ENCODE measurements around the gene EID2.

Gene EID2, protein sequence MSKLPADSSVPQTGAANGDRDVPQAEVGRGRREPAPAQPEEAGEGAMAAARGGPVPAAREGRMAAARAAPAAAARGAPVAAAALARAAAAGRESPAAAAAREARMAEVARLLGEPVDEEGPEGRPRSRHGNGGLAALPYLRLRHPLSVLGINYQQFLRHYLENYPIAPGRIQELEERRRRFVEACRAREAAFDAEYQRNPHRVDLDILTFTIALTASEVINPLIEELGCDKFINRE

DNA sequence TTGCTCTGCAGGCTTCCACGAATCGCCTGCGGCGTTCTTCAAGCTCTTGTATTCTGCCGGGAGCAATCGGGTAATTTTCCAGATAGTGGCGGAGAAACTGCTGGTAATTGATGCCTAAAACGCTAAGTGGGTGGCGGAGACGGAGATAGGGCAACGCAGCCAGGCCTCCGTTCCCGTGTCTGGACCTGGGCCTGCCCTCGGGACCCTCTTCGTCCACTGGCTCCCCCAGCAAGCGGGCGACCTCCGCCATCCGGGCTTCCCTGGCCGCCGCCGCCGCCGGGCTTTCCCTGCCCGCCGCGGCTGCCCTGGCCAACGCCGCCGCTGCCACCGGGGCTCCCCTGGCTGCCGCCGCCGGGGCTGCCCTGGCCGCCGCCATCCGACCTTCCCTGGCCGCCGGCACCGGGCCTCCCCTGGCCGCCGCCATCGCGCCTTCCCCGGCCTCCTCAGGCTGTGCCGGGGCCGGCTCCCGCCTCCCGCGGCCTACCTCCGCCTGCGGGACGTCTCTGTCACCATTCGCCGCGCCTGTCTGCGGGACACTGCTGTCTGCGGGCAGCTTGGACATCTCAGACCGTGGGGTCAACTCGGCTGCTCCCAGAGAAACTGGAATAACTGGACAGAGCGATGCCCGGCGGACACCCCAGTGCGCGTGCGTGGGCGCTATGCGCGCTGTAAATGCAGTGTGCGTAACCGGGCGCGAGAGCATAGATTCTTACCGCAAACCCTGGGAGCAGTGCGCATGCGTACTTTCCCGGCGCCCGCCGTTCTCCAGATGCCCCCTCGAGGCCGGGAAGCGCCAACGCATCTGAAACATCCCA lies at the start of gene EID2:
Gene EID2, minus strand, starts transcription at position 644 of the 815 bp plus-strand sequence. Its CDS starts 82 bp downstream, at position 562.
- DNase-seq: peak; percentile 91

DNA sequence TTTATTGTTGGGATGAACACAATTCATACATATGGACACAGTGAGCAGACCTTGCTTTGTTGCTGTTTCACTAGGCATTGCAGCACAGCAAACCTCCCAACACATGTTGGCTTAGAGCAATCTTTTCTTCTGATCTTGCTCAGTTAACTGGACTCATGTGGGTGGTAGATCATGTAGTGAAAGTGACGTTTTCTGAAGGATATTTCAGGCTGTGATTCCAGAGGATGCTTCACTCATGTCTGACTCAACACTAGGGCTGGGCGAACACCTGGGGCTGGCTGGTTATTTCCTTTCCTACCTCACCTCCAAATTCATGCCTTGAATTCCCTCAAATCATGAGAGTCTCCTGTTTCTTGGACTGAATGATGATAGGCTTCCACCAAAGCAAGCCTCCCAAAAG lies 48.1 kb upstream of the EID2 start:
- no peak for DNase-seq

DNA sequence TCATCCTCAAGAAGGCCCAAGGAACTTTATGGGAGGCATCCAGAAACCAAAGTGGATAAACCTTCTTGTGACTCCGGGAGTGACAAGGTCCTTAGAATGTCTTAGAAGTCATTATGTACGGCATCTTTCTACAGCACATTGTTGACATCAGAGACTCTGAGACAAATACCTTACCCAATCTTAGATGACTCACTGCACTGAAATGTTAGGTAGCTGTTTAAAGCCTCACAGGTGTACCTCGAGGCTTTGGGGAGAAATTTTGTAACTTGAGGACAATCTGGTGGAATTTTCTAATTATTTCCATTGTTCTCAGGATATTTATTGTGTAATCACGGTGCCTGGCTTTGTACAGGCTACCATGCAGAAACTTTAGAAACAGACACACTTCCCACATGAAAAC lies 47.5 kb upstream of the EID2 start:
- DNase-seq: no peak

DNA sequence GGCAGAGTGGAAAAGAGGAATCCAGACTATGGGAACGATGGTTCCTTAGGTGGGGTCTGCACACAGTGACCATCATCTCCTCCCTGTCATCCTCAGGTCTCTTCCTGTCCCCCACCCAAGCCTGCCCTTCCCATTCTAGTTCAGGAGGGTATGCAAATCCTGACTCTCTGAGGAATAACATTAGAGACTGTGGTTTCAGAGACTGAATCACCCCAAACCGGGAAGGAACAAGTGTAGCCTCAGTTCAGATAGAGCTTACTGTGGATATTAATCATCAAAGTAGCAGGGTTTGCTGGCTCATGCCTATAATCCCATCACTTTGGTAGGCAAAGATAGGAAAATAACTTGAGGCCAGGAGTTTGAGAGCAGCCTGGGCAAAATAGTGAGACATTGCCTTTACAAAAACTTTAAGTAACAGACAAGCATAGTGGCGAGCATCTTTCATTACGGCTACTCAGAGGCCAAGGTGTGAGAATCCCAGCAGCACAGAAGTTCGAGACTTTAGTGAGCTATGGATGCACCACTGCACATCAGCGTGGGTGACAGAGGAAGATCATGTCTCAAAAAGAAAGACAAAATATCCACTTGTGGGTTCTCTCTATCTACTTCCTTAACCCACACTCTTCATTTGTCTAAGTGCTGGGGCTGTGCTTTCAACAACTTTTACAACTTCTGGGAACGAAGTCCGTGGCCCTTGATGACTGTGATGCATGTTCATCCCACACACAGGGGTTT lies 43.1 kb upstream of the EID2 start:
- no peak for DNase-seq

DNA sequence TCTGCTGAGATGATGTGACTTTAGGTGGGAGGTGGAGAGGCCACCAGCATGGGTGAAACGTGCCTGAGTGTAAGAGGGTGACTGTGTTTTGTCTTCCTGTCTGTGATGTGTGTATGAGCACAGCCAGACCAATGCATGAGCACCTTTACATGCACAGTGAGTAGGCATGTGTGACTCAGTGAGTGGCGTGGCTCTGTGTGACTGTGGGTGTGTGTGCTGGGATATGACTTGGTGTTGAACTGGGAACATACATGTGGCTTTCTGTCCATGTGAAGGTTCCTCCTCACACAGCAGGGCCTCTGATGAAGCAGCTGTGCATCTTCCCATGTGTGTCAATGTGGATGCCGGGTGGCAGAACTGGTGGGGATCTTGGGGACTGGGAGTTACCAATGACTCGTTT lies 42.5 kb upstream of the EID2 start:
- DNase-seq: no peak

DNA sequence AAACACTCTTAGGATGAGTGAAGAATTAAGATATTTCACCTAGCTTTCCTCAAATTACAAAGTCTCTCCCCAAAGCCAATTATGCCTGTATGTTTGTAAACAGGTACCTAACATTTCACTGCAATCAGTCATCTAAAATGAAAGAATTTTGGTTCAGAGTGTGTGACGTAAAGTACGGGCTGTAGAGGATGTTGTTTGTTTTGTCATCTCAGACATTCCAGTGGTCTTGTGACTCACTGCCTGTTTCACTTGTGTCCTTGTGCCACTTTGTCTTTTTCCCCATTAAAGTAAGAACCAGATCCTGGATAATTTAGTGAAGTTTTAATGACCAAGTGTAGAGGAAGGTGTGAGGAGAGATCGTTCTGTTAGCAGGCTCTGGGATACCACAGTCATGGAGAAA lies 28.6 kb upstream of the EID2 start:
- peak; percentile 53 for DNase-seq

DNA sequence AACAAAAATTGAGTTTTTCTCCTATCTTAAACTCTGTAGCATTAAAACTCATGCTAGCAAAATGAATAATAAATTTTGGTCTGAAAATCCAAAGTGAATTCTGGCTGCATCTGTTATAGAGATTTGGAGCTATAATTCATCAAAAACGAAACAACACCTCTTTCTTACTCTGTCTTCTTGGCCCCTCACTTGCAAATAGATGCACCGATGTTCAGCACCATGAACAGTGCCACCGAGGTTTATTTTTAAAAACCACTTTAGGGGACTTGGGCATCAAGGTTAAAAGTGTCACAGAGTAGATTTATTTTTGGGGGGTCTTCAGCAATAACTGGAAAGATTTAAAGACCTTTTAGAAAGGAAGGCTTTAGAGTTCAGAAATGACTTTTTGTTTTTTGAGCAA lies 26.1 kb upstream of the EID2 start:
- DNase-seq: no peak

DNA sequence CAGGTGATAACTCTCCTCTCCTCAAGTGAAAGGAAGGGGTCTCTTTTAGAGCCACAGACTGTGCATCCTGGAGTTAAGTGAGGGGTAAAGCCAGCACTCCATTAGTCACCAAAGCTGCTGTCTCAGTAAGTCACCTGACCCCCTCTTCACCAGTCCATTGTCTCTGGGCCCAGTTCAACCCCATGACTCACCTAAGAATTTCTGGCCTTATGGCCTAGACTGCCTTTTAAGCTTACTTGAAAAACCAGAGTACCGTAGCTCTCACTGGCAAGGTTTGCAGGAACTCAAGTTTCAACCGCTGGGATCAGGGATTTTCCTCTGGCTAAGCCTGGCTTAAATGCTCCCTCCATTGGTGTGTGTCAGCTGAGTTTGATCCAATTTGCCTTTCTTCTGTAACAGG lies 23.4 kb upstream of the EID2 start:
- peak; percentile 39 for DNase-seq

DNA sequence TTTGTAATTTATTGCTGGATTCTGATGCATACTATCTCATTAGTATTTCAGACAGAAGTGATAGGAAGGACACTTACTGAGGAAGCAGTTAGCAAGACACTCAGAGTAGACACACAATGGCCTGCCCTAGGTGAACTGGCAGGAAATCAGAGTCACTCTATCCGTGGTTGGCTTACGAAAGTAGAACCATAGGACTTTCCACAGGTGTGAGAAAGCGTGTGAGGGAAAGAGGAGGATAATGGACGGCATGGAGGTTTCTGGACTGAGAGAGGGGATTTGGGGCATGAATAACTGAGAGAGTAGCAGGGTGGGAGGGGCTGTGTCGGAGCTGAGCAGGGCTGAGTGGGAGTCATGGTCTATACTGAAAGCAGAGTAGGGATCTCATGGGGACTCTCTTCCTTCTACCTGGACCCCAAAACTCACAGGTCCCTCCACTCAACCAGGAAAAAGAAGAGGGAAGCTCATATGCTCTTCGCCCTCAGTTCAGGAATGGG lies 18.7 kb upstream of the EID2 start:
- no peak for DNase-seq

DNA sequence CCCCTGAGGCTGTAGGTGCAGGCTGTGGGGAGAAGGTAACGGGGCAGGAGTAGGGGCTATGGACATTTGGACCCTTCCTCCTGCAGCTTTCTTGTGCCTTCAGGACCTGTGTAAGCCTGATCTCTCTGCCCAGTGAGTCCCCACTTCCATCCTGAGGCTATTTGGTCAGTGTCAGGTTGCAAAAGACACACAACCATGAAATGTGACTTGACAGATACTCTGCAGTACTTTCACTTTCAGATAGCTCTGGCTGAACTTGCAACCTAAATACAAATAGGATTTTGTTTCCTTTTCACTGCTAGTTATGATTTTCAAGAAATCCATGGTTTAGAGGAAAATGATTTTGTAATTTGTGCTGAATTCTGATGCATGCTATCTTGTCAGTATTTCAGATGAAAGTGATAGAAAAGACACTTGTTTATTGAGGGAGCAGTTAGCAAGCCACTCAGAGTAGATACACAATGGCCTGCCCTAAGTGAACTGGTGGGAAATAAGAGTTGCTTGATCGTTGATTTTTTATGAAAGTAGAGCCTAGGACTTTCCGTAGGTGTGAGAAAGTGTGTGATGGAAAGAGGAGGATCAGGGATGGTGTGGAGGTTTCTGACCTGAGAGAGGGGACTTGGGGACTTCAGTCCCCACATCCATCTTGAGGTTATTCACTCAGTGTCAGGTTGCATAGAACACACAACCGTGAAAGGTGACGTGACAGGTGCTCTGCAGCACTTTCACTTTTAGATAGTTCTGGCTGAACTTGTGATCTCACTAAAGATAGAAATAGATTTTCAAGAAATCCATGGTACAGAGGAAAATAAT lies 18.1 kb upstream of the EID2 start:
- DNase-seq: peak; percentile 28

DNA sequence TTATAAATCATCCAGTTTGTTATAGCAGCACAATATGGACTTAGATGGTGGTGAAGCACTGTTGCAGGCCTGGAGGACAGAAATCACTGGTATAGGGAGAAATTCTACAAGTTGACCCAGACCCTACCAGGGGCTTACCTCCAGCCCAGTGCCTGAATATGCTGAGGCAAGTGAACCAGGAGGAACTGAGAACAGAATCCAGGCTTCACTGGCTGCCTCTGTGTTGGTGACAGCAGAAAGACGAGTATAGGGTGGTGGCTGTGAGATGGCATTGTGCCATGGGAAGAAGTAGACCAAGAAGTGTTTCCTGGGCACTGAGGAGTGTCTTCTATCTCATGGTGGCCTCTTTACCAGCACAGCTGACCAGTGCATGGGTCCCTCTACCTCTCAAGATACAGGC lies 15.9 kb upstream of the EID2 start:
- no peak for DNase-seq

DNA sequence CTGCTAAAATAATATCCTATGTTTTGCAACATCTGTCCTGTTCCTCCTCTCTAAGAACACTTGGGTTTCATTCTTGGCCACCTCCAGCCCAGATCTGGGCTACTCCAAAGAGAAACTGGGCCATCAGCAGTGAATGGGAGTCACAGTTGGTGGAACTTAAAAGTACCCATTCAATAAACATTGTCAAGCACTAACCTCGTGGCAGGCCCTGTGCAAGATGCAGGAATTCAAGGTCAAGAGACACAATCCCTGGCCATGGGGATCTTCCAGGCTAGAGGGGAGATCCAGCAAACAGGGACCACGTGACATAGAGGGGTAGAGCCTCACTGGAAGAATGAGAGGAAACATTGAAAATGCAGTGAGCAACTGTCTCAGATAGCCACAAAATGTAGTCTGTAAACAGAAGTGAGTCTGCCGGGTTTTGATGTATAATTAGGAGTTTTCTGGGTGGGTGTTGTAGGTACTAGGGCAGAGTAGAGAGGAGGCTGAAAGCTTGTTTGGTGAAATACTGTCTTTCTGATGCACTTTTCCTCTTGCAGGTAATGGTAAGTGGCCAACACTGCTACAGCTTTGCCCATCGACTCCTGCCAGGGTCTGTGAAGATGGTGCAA lies 14.8 kb upstream of the EID2 start:
- DNase-seq: no peak

DNA sequence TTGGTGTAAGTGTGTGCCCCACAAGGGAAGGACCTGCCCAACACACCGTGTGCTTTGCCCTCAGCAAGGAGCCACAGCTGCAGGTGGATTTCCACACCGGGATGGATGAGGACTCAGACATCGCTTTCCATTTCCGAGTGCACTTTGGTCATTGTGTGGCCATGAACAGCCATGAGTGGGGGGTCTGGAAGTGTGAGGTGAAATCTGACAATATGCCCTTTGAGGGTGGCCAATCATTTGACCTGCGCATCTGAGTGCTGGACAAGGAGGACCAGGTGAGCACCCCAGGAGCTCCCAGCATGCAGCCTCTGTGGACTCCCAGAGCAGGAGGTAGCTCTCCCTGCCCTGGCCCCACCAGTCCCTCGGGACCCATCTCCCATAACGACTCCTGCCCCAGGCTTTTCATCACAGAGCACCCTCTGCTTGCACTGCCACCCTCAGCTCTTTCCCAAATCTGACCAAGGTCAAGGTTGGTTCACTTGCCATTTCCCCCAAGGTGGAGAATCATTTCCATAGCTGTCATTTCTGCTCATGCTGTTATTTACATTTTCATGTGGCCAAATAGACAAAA lies 13.2 kb upstream of the EID2 start:
- DNase-seq: no peak

DNA sequence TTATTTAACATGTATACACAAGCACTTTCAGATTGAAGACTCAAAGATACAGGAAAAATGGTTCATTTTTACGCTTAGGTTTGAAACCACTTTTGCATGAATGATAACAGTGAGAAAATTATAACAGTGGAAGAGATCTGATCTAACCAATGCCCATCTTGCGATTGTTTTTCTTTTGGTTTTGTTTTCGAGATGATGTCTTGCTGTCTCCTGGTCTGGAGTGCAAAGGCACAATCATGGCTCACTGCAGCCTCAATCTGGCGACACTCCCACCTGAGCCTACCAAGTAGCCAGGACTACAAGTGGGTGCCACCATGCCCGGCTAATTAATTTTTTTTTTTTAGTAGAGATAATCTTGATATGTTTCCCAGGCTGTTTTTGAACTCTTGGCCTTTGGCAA lies 10.2 kb upstream of the EID2 start:
- no peak for DNase-seq

DNA sequence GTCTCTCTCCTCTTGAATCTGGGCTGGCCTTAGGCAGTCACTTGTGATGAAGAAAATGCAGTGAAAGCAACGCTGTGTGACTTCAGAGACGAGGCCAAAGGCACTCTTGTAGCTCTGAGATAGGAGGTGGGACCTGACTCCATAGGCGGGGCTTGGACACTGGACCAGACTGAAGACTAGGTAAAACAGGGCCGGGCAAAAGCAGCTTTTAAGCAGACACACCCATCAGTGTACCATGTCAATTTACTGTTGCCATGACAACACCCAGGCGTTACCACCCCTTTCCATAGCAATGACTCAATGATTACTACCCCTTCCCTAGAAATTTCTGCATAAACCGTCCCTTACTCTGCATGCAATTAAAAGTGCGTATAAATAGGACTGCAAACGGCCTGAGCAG lies 6.6 kb upstream of the EID2 start:
- DNase-seq: no peak

DNA sequence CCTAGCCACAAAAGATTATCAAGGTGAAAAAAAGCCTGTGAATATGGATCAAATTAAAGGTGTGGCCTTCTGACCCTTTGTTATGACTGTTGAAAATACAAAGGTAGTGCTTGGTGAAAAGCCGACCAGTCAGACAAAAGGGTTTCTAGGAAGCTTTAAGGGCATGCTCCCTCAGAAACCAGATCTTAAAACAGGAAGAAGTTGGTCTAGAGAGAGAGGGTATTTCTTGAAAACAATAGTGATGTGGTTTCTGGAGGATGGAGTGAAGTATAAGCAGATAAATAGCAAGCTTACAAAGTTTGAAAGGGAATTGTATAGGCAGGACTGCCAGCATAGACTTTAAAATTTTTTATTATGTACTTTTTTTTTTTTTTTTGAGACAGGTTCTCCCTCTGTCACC lies 5.0 kb upstream of the EID2 start:
- DNase-seq: no peak

DNA sequence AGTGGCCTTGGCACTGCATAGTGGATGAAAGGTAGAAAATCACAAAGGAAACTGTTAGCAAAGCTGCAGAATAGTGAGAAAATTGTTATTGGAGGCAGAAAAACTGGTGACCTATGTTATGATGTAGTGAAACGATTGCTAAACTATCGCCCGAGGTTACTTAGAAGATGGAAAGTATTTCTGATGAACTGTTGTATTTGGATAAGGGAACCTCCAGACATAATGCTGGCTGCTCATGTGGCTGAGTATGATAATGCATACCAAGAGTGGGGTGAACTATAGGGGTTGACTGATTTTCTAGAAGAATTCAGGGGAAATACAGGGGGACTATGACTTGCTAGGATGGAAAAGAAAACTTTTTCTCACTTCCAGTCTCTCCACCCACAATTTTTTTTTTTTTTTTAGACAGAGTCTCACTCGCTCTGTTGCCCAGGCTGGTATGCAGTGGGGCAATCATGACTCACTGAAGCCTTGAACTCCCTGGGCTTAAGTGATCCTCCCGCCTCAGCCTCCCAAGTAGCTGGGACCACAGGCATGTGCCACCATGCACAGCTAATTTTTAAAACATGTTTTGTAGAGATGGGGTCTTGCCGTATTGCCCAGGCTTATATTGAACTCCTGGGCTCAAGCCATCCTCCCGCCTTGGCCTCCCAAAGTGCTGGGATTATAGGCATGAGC lies 4.4 kb upstream of the EID2 start:
- DNase-seq: peak; percentile 54

DNA sequence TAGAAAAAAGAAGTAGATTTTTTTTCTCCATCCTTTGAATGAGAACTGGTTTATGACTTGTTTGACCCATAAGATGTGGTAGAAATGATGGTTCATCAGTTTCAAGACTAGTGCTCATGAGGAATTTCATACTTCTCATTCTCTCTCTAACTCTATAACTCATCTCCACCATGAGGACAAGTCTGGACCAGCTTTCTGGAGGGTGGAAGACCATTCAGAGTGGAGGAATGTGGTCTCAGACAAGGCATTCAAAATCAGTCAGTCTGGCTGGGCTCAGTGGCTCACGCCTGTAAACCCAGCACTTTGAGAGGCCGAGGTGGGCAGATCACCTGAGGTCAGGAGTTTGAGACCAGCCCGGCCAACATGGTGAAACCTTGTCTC lies 3.5 kb upstream of the EID2 start:
- no peak for DNase-seq

DNA sequence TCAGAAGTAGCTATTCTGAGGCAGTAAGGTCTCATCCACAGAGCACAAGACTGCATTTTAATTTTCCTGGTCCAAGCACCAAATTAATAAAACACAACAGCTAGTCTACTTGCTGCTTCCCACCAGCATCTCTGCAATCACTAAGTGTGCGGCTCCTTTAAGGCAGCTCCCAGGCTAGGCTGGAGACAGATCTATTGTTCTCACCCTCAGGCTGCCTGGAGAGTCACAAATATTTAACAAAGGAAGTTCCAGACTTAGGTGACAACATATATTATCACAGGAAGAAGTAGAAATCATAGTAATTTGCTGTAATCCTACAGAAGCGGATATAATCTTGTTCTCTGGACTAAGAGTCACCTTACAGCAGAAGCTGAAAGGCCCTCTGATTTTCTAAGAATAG lies 2.2 kb upstream of the EID2 start:
- DNase-seq: no peak

DNA sequence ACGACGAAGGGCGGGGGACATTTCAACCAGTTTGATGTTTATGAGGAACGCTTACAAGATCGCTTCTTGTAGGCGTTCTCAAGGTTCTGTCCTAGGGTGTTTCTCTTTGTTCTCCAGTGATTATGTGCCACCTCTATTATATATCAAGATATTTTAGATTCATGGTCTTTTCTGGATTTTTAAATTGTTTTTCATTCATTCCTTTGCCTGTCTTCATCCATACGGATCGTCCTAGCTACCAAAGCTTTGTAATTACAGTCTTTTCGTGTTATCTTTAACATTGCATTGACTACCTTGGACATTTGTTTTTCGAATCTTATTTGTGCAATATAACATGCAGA lies 342 bp upstream of the EID2 start:
- DNase-seq: no peak

DNA sequence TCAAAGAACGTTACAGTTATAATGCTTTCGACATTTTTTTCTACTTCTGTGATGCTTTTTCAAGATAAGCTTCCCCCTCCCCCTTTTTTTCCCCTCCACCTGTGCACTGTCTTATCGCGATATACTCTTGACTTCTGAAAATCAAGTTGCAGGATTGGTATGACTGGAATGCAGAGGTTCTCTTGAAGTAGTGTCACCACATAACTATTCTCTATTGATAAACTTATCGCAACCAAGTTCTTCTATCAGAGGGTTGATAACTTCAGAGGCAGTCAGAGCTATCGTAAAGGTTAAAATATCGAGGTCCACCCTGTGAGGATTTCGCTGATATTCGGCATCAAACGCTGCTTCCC lies 820 bp downstream of the EID2 start:
- DNase-seq: peak; percentile 61

DNA sequence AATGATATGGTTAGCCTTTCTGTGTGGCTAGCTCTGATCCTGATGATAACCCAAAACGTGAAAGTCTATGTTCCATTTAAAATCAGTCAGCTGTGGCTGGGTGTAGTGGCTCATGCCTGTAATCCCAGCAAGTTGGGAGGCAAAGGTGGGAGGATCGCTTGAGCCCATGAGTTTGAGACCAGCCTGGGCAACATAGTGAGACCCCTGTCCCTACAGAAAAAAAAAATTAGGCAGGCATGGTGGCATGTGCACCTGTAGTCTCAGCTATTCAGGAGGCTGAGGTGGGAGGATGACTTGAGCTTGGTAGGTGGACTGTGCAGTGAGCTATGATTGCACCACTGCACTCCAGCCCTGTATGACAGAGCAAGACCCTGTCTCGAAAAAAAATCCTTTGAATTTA lies 6.2 kb downstream of the EID2 start:
- no peak for DNase-seq
